HG02884 (cell line): ENCODE results near the gene POMT2.
"Not testable (repeated sequence)": the region's sequence is repeated elsewhere in the genome, so short reads cannot be mapped to it uniquely, and the experiment has no call there.

Experiments
- ATAC-seq: cut with Tn5 transposase; IDR thresholded peaks from one replicate; pipeline ENCODE4 v1.9.1; 2021; ENCODE audit warnings: mild to moderate bottlenecking, moderate library complexity; ENCODE audit not compliant: unreplicated experiment

Gene POMT2

GRCh38 chr14:77324816-77325745 is 4.4 kb upstream of the POMT2 start:
- no peak for ATAC-seq

DNA sequence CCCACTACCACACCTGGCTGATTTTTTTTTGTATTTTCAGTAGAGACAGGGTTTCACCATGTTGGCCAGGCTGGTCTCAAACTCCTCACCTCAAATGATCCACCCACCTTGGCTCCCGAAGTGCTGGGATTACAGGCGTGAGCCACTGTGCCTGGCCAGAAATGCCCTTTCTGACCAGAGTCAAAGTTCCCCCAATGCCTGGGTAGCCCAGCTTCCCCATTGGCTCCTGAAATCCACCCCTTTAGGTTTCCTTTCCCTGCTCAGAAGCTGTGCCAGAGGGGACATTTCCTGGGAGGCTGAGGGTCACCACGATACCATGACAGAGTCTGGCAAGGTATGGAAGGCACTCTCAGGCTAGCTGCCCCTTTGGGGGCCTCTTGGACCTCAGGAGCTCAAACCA is 3.6 kb upstream of the POMT2 start:
- ATAC-seq, result no peak

DNA sequence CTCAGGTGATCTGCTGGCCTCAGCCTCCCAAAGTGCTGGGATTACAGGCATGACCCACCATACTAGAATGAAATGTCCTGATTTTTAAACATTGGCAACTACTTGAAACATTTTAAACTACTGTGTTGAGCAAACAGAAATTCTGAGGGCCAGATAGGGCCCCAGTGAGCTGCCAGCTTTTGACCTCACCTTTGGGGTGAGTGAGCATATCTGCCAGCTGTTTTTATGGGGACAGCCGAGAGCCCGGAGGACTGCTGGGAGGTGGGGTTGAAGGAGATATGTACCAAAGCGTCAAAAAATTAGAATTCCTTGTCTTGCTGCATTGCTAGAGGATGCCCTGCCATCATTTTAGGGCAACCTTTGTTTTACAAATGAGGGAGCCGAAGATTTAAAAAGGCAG is 2.9 kb upstream of the POMT2 start:
- ATAC-seq, result no peak

GRCh38 chr14:77322951-77323350 is 2.3 kb upstream of the POMT2 start:
- no peak for ATAC-seq

DNA sequence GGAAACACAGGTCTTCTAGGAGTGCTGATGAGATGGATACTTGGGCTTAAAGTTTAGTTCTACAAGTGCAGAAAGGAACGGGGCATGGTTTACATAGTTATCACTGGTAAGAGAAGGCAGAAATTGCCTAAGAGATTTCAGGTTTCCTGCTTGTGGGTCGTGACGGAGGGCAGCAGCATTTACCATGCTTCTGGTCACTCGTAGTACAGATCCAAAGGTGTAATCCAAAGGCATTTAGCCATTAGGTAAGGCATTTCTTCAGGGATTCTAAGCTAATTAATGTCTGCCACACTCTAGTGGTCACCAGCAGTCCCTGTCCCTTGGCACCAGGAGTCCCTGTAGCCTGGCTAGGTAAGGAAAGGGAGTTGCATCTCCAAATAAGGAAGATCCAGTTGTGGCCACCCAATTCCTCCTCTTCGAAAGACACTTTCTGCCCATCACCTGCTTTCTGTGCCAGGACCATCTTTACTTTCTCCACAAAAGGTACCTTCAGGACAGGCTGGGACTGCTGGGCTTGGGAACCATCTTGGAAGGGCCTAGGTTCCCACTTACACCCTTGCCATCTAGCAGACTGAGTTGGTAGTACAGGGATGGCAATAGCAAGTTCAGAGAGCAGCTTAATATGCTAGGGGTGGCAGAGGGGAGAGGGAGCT is 1.7 kb upstream of the POMT2 start:
- ATAC-seq, result no peak

- no peak for ATAC-seq
Observed at GRCh38 chr14:77319422-77319821, 1.3 kb downstream of the POMT2 start.

- ATAC-seq, result not testable (repeated sequence)
Observed at GRCh38 chr14:77318756-77319155, 1.9 kb downstream of the POMT2 start.

- ATAC-seq, result no peak
Observed at GRCh38 chr14:77318006-77318553, 2.6 kb downstream of the POMT2 start.

DNA sequence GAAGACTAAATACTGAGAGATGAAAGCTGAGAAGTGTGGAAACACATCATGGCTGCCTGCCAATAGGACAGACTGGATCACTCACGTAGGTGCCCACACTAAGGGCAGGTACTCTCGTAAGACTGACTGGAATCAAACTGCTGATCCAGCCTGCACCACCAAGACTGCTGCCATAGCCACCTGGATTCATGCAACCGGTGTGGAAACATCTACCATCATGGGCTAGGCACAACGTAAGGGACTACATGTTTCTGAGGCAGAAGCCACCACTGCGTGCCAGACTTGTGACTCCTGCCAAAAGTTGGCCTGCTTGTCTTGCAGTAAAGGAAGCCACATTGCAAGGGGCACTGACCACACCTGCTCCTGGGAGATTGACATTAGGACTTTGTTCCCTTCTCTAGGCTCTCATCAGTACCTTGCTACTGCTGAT is 3.8 kb downstream of the POMT2 start:
- no peak for ATAC-seq

- no peak for ATAC-seq
Observed at GRCh38 chr14:77316195-77316505, 4.5 kb downstream of the POMT2 start.

GRCh38 chr14:77314539-77315457 is 5.9 kb downstream of the POMT2 start:
- ATAC-seq, result no peak

DNA sequence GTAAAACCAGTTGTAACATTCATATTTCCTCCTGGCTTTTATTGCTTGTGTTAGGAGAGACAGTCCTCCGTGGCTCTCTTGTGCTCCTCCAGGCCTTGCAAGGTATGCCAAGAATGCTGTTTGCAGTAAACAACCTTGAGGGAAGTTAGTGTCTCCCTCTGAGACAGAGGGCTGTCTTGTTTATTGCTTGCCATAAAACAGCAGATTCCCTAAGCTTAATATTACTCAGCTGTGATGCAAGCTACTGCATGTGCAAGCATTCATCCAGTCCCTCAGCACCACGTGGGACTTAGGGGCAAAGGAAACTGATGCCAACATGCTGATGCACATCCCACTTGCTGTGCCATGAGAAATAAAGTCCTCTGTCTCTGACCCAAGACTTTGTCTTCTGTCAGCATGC is 6.6 kb downstream of the POMT2 start:
- no peak for ATAC-seq

DNA sequence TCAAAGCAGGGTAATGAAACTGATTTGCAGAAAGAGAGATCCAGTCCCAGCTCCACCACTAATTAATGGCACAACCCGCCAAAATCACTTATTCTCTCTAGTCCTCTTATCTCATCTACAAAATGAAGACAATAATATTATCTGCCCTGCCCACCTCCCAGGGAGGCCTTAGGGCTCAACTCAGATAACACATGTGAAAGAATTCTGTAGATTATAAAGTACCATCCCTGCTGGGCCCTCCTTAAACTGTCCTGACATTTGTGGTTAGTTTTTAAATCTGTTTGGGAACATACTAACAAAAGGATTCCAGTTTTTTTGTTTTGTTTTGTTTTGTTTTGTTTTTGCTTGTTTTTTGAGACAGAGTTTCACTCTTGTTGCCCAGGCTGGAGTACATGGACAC is 7.3 kb downstream of the POMT2 start:
- ATAC-seq, result no peak

GRCh38 chr14:77311217-77311616 is 9.5 kb downstream of the POMT2 start:
- ATAC-seq, result no peak

- ATAC-seq, result no peak
Observed at GRCh38 chr14:77310026-77310425, 10.7 kb downstream of the POMT2 start.

DNA sequence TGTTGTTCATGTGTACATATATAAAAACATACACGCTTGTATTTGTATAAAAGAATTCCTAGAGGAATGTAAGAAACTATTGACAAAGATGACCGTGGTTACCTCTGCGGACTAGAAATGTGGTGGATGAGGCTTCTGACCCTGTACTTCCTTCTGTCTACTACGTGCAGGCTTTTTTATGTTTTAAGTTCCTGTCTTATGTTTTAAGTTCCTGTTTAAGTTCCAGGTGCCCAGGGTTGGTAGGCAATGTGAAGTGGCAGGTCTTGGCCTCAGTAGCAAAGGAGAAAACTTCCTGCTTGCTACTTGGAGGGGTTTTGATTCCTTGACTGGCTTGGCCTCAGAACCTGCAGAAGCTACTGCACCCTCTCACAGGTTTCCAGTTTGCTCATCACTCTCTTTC is 11.6 kb downstream of the POMT2 start:
- ATAC-seq, result no peak

DNA sequence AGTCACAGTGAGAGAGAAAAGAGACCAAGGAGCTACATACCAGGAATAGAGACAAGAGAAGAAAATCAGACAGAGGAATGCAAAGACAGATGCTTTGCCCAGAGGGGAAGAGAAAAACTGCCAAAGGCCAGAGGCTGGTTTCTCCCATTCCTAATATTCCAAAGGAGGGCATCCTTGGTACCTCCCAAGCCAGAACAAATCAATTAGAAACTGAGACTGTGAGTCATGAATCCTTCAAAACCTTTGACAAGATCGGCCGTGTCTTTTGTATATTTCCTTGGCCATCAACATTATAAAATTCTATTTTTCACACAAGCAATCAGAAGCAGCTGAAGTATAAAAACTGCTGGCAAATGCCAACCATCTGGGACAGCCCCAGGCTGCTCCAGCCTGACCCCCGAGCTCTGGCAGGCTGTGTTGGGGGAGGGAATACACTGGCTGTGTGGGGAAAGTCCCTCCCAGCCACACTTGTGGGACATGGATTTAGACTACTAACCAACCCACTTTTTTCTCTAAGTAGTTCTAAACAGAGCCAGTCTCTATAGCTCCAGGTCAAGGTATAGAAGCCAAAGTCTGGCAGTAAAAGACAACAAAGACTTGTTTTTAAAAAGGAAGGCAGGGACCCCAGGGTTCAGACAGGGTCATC is 13.7 kb downstream of the POMT2 start:
- no peak for ATAC-seq

DNA sequence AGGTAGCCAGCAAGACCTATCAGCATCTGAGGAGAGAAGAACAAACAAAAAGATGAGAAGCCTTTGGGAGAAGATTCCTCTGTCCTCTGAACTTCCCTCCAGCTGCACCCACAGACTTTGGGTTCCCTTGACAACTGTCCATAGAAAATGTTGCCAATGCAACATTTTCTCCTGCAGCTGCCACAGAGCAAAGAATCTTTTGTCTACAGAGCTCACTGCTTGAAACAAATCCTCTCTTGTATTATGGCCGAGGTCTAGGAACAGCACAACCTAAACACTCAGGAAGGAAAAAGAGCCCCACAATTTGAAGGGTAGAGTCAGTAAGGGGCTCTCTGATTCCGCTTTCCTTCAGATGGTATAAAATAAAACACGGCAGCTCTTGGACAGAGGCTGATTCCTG is 14.3 kb downstream of the POMT2 start:
- ATAC-seq, result no peak

GRCh38 chr14:77305696-77306095 is 15.0 kb downstream of the POMT2 start:
- no peak for ATAC-seq

- ATAC-seq, result no peak
Observed at GRCh38 chr14:77303417-77304156, 17.1 kb downstream of the POMT2 start.
